Measurements from ENCODE around the gene USP19. TPM values are rescaled to one million over a fixed set of nuclear protein-coding genes. Genes with fewer than 3 reads are reported as not detected.

USP19 gene
- total and polyA plus RNA-seq, 10 of the 15 experiments (the other 5 are each of a cell fraction or from before 2014, with no cell fraction given) = 0.24 to 64.2 (median 33.2) TPM

DNA sequence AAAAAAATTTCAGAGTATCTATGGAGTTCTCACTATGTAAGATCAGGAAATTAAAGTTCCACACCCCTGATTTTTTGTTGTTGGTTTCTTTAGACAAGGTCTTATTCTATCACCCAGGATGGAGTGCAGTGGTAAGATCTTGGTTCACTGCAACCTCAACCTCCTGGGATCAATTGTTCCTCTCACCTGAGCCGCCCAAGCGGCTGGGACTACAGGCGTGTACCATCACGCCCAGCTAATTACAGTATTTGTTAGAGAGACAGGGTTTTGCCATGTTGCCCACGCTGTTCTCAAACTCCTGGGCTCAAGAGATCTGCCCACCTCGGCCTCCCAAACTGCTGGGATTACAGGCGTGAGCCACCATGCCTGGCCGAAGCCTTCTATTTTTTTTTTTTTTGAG lies 39.2 kb downstream of the USP19 start:
- H3K27ac ChIP-seq (ENCODE audit: control insufficient read depth, insufficient read depth) = no peak overlapping the region
- no peak overlapping the region for H2AFZ ChIP-seq (ENCODE audit: control insufficient read depth, low read depth, low read length)
- FAIRE-seq (no peak), DNase-seq (ENCODE audit: low read depth, low spot score) (no peak), ATAC-seq (no peak)
- BruUV-seq (replicated peaks) = no TSS peak
- SMC1A ChIA-PET (ENCODE audit: uncharacterized antibody, unreplicated experiment) = interaction anchor here (1.0 kb wide), 1 partner anchor 12 kb away, joined by 3 read pairs; no protein-coding TSS in a partner anchor
- RAD21 ChIA-PET (ENCODE audit: unreplicated experiment) = no interaction called here
- intact Hi-C loops (cut with micrococcal nuclease; ENCODE audit: unreplicated experiment) (no loop called here), in situ Hi-C loops (cut with MboI) (no loop called here)
- peaks cover 38% of the 10 kb centered on the region for H3K79me2 ChIP-seq (ENCODE audit: control insufficient read depth, insufficient read depth, low read length)
- WGBS (ENCODE audit: insufficient coverage, insufficient replicate concordance, low lambda C conversion rate, missing lambda C conversion rate) = 96% methylated on average over 8 of the region's 8 CpGs
- H3K36me3 ChIP-seq (ENCODE audit: control insufficient read depth in 2 of 2, insufficient read depth in 2 of 2, low read length in 1 of 2) = peaks cover 5 to 8% of the 10 kb centered on the region in 2 experiments; a peak in 3 of 4 replicates
- H3K4me2 ChIP-seq (ENCODE audit: control insufficient read depth, insufficient read depth) = no peak overlapping the region
- H4K20me1 ChIP-seq (ENCODE audit: control insufficient read depth, insufficient read depth) = no peaks in the 10 kb centered on the region
- no peaks in the 10 kb centered on the region for H3K4me1 ChIP-seq (ENCODE audit: control insufficient read depth, insufficient read depth, low read length)
- no peaks in the 10 kb centered on the region for H3K9me3 ChIP-seq (replicated peaks; ENCODE audit: control insufficient read depth, insufficient read depth, low read length)
- no peak overlapping the region for H3K4me3 ChIP-seq
- CTCF ChIA-PET = interaction anchor here (1.2 to 2.3 kb wide), 2 partner anchors 13 to 645 kb away, joined by 4 to 6 read pairs; partner anchors contain the start of gene QRICH1
- H3K9ac ChIP-seq (ENCODE audit: control insufficient read depth, insufficient read depth, low read length) = no peak overlapping the region
- POLR2A ChIA-PET = interaction anchor here (1.2 kb wide), 1 partner anchor 10 kb away, joined by 3 read pairs; no protein-coding TSS in a partner anchor
- TF ChIP-seq ATF3 (IDR thresholded peaks at IDR 0.05; ENCODE audit: borderline replicate concordance, extremely low read depth, low read depth, low read length) = no peak
- no peak for TF ChIP-seq PAX8 (IDR thresholded peaks at IDR 0.05)
- no peak for TF ChIP-seq JUND (IDR thresholded peaks at IDR 0.05; ENCODE audit: low read depth, low read length)
- TF ChIP-seq CREB1 (IDR thresholded peaks at IDR 0.05; ENCODE audit: low read depth) = no peak
- TF ChIP-seq, protein P1, sequence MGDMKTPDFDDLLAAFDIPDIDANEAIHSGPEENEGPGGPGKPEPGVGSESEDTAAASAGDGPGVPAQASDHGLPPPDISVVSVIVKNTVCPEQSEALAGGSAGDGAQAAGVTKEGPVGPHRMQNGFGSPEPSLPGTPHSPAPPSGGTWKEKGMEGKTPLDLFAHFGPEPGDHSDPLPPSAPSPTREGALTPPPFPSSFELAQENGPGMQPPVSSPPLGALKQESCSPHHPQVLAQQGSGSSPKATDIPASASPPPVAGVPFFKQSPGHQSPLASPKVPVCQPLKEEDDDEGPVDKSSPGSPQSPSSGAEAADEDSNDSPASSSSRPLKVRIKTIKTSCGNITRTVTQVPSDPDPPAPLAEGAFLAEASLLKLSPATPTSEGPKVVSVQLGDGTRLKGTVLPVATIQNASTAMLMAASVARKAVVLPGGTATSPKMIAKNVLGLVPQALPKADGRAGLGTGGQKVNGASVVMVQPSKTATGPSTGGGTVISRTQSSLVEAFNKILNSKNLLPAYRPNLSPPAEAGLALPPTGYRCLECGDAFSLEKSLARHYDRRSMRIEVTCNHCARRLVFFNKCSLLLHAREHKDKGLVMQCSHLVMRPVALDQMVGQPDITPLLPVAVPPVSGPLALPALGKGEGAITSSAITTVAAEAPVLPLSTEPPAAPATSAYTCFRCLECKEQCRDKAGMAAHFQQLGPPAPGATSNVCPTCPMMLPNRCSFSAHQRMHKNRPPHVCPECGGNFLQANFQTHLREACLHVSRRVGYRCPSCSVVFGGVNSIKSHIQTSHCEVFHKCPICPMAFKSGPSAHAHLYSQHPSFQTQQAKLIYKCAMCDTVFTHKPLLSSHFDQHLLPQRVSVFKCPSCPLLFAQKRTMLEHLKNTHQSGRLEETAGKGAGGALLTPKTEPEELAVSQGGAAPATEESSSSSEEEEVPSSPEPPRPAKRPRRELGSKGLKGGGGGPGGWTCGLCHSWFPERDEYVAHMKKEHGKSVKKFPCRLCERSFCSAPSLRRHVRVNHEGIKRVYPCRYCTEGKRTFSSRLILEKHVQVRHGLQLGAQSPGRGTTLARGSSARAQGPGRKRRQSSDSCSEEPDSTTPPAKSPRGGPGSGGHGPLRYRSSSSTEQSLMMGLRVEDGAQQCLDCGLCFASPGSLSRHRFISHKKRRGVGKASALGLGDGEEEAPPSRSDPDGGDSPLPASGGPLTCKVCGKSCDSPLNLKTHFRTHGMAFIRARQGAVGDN (IDR thresholded peaks at IDR 0.05) = no peak
- TF ChIP-seq STAT3 (IDR thresholded peaks at IDR 0.05; ENCODE audit: low read depth, low read length) = no peak
- no peak for TF ChIP-seq MYB (IDR thresholded peaks at IDR 0.05; ENCODE audit: borderline replicate concordance, low read depth, low read length)
- no peak for TF ChIP-seq MAX (IDR thresholded peaks at IDR 0.05; ENCODE audit: low read depth, low read length)
- no peak for TF ChIP-seq SMC3 (IDR thresholded peaks at IDR 0.05; ENCODE audit: borderline replicate concordance, low read length)
- TF ChIP-seq CEBPB (IDR thresholded peaks at IDR 0.05; ENCODE audit: borderline replicate concordance in 1 of 2, low read depth in 2 of 2, low read length in 2 of 2) = no peak
- no peak for TF ChIP-seq FOS (IDR thresholded peaks at IDR 0.05; ENCODE audit: borderline replicate concordance, extremely low read depth, insufficient read length)
- no peaks in the 10 kb centered on the region for H3K27me3 ChIP-seq (replicated peaks in 1 of 2; ENCODE audit: control insufficient read depth in 2 of 2, insufficient read depth in 2 of 2, low read length in 1 of 2)
